Measurements from ENCODE around the gene KIF19.
"Not testable (repeated sequence)": the region's sequence is repeated elsewhere in the genome, so short reads cannot be mapped to it uniquely, and the experiment has no call there.

The KIF19 gene

GRCh38 chr17:74387365-74388218, 61.6 kb downstream of the KIF19 start:
- DNase-seq (ENCODE audit: low read depth in 2 of 2) = no peak

GRCh38 chr17:74389084-74389753, 63.2 kb downstream of the KIF19 start:
- DNase-seq (ENCODE audit: low read depth in 2 of 2) = no peak

DNA sequence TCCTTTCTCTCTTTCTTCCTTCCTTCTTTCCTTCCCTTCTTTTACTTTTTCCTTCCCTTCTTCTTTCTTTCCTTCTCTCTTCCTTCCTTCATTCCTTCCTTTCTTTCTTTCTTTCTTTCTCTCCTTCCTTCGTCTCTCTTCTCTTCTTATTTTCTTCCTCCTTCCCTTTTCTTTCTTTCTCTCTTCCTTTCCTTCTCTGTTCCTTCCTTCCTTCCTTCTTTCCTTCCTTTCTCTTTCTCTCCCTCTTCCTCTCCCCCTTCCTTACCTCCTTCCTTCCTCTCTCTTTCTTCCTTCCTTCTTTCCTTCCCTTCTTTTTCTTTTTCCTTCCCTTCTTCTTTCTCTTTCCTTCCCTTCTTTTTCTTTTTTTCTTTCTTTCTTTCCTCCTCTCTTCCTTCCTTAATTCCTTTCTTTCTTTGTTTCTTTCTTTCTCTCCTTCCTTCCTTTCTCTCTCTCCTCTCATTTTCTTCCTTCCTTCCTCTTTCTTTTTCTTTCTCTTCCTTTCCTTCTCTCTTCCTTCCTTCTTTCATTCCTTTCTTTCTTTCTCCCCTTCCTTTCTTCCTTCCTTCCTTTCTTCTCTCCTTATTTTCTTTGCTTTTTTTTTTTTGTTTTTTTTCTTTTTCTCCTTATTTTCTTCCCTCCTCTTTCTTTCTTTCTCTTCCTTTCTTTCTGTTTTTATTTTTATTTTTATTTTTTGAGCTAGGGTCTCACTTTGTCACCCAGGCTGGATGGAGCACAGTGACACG, 64.1 kb downstream of the KIF19 start:
- DNase-seq (ENCODE audit: low read depth in 2 of 2) = no peak

- DNase-seq (ENCODE audit: low read depth in 2 of 2) = no peak
These were observed 64.9 kb downstream of the KIF19 start for GRCh38 chr17:74390680-74391653.

GRCh38 chr17:74391771-74392170, 65.7 kb downstream of the KIF19 start:
- DNase-seq (ENCODE audit: low read depth in 2 of 2) = no peak

DNA sequence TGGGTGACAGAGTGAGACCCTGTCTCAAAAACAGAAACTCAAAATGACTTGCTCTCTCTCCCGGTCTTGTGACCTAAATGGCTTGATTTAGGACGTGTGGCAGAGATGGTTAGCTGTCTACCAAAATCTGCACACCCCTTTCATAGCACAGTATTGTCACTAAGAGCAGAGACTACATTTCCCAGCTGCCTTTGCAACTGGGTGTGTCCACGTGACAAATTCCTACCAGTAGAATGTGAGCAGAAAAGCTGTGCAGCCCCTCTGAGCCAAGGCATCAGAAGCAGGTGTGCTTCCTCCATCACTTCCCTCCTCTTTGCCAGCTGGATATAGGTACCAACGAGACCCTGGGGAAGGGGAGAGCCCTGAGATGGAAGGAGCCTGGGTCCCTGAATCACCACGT, 66.8 kb downstream of the KIF19 start:
- DNase-seq (ENCODE audit: low read depth in 2 of 2) = no peak

DNA sequence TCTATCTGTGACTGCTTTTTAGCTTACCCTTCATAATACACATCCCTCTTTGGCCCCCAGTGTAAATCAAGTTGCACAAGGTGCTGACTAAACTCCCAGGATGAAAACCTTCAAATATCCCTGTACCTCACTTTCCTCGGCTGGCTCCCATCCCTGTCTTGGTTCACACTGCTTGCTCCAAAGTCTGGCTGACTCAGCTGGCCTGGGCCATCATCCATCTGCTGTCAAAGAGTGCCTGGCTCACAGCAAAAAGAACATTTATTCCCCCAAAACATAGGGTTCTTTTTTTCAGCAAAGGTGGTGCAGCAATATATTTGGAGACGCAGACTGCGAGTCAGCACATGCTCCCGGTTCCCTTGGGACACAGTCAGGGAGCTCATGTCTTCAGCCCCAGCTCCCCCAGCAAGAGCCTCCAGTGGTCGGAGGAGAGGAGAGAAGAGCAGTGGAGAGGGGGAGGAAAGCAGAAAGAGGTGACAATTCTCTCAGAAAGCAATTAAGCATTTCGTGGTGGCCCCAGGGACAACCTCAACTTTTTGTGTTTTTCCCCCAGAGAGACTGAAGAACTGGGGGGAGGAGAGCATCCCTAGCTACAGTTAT, 67.4 kb downstream of the KIF19 start:
- no peak for DNase-seq (ENCODE audit: low read depth in 2 of 2)

GRCh38 chr17:74394275-74394950, 68.4 kb downstream of the KIF19 start:
- DNase-seq (ENCODE audit: low read depth in 2 of 2) = no peak

DNA sequence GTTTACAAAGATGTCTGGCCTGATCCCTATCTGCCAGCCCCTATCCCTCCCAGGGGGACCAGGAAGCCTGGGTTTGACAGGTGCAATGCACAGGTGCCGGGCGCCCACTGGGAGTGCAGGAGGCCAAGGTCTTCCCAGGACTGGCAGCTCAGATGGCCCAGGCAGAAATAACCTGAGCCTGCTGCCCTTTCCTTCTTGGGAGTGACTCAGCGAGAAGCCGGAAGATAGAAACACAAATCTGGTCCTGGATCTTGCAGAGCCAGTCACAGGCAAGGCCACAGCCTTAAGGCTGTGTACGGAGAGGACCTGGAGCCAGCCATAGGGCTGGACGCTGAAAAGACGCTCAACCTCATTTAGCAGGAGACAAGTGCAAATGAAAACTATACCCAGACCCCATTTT, 69.0 kb downstream of the KIF19 start:
- DNase-seq (ENCODE audit: low read depth in 2 of 2) = no peak

GRCh38 chr17:74396567-74396966, 70.5 kb downstream of the KIF19 start:
- DNase-seq (ENCODE audit: low read depth in 2 of 2) = no peak

GRCh38 chr17:74402048-74402447, 76.0 kb downstream of the KIF19 start:
- DNase-seq (ENCODE audit: low read depth in 2 of 2) = no peak

GRCh38 chr17:74403512-74404137, 77.6 kb downstream of the KIF19 start:
- DNase-seq (ENCODE audit: low read depth in 2 of 2) = no peak

GRCh38 chr17:74404218-74404617, 78.2 kb downstream of the KIF19 start:
- DNase-seq (ENCODE audit: low read depth in 2 of 2) = no peak

DNA sequence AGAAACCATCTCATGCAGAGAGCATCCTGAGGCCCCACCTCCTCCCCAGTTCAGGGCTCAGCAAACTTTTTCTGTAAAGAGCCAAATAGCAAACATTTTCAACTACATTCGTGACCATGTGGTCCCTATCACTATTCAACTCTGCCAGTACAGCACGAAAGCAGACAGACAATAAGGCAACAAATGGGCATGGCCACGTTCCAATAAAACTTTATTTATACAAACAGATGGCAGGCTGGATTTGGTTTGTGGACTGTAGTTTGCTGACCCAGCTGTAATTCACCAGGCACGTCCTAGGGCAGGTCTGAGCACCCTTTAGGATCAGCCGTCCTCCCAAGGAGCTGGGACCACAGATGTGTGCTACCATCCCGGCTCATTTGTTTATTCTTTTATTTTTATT, 78.8 kb downstream of the KIF19 start:
- no peak for DNase-seq (ENCODE audit: low read depth in 2 of 2)

GRCh38 chr17:74405311-74405710, 79.3 kb downstream of the KIF19 start:
- not testable (repeated sequence) for DNase-seq (ENCODE audit: low read depth in 2 of 2)
